Heart right ventricle (tissue), 16 donors: ENCODE results near the gene BLTP3B. TPM values are rescaled to one million over a fixed set of nuclear protein-coding genes. Genes with fewer than 3 reads are reported as not detected.
"Not testable (repeated sequence)": the region's sequence is repeated elsewhere in the genome, so short reads cannot be mapped to it uniquely, and the experiment has no call there.

Experiments used
- ATAC-seq, 8 donors: fragments of 200-7000 bp; cut with Tn5 transposase; one replicate each; pipeline ENCODE4 v1.9.1; 2020; ENCODE audit warnings: mild to moderate bottlenecking in 8 of 8, moderate library complexity in 8 of 8, moderate number of reproducible peaks in 1 of 8
- DNase-seq, 2 donors: peaks; one replicate each; pipeline ENCODE4 v3.0.0-alpha.2; 2020
- H3K27ac ChIP-seq, 10 donors: fragments of 200-600 bp; sonication (generic) in 2 of 10; one replicate each; pipeline versions ENCODE4 v1.5.0 to v1.8.0; 2020 to 2022; ENCODE audit warnings: mild to moderate bottlenecking in 3 of 10
- H3K27me3 ChIP-seq, 7 donors: fragments of 200-600 bp; one replicate each; pipeline ENCODE4 v1.8.0; 2021 to 2022; ENCODE audit warnings: mild to moderate bottlenecking in 2 of 7
- H3K36me3 ChIP-seq, 9 donors: fragments of 200-600 bp; sonication (generic) in 1 of 9; one replicate each; pipeline versions ENCODE4 v1.5.0 to v1.8.0; 2020 to 2022; ENCODE audit warnings: mild to moderate bottlenecking in 2 of 9
- H3K4me1 ChIP-seq, 9 donors: fragments of 200-600 bp; sonication (generic) in 1 of 9; one replicate each; pipeline versions ENCODE4 v1.5.0 to v1.8.0; 2020 to 2022; ENCODE audit warnings: mild to moderate bottlenecking in 4 of 9
- H3K4me3 ChIP-seq, 10 donors: fragments of 200-600 bp; sonication (generic) in 2 of 10; one replicate each; pipeline versions ENCODE4 v1.5.0 to v1.8.0; 2020 to 2022; ENCODE audit warnings: mild to moderate bottlenecking in 7 of 10, moderate library complexity in 2 of 10
- H3K9me3 ChIP-seq, 11 donors: fragments of 200-600 bp in 10 of 11; sonication (generic) in 2 of 11; one replicate each; pipeline versions ENCODE4 v1.5.0 to v1.8.0; 2013 to 2022; ENCODE audit warnings: mild to moderate bottlenecking in 2 of 11, control low read depth in 1 of 11, moderate library complexity in 1 of 11
- CTCF ChIP-seq, 9 donors: fragments of 200-600 bp; sonication (generic) in 2 of 9; IDR thresholded peaks; one replicate each; pipeline versions ENCODE4 v1.5.0 to v1.8.0; 2021 to 2022; ENCODE audit warnings: antibody characterized with exemption in 9 of 9, mild to moderate bottlenecking in 5 of 9, moderate library complexity in 1 of 9
- WGBS, 2 donors: extraction: QIAGEN DNeasy Blood & Tissue Kit; methylation state at CpG; one replicate each; pipeline ENCODE4 v1.1.7; 2013; ENCODE audit warnings: inconsistent platforms in 1 of 2; 5-methylcytosine and 5-hydroxymethylcytosine counted together
- intact Hi-C, 10 donors: fragments of 100-400 bp; cut with DNase I; formaldehyde crosslinking; loops; one replicate each; pipeline versions ENCODE4 v1.11.1 to v1.14.2; 2022
- polyA plus RNA-seq, 2 donors: library from polyadenylated mRNA; stranded (reverse); fragments of 200-250 nt; gene quantifications; one replicate each; pipeline ENCODE4 v1.2.3, GENCODE V29; 2013
- total RNA-seq, 10 donors: library from RNA; stranded (reverse); fragmentation: NEBNext Ultra II Directional in 3 of 10; extraction: Animal tissue kit (Norgen Biotek cat#: 25700) in 3 of 10; gene quantifications; one replicate each; pipeline versions ENCODE4 v1.2.1 to v1.2.4, GENCODE V29; 2021 to 2023
- donor health status: Arrhythmogenic right ventricular cardiomyopathy.
- donor health status: ischemic (EF 13 %, LVEDD 7.1; RV severe dilation, severe dysfunction).
- donor health status: healthy with polysubstance abuse.
- donor health status: DM: no; HTN: yes; CAD: no.
- donor health status: DM: no; HTN: no; CAD: no.
- donor health status: ischemic (EF 25% LVEDD 6.9; RV normal size, moderate dysfunction).
- donor health status: ischemic (EF 25% LVEDD 5.7; RV mildly dilated, moderate dysfunction).
- donor health status: healthy.
- donor health status: DM: yes; HTN: yes; CAD: no.
- donor health status: Ischemic cardiomyopathy.
- donor health status: ischemic (EF 35%, LVEDD 5.7; RV mildly dilated, moderate dysfunction).
- donor health status: nonischemic (EF 11% LVEDD 7.7; RV severe dilation, severe dysfunction).
- donor health status: DM: yes; HTN: yes; CAD: no.
- donor health status: PGD.
- donor health status: ischemic (EF 29% LVEDD 5.4; RV normal size, mild dysfunction).
- donor health status: nonischemic (EF 23%, LVEDD 6.1; RV moderate dilation, normal function).

The BLTP3B gene
- total and polyA plus RNA-seq, 12 donors = 6.0 to 18.0 (median 14.5) TPM

GRCh38 chr12:100179252-100179651 is 36.6 kb upstream of the BLTP3B start:
- Histone ChIP-seq H3K27ac (no peak overlapping the region), H3K36me3 (no peaks in the 10 kb centered on the region), H3K9me3 (no peaks in the 10 kb centered on the region), H3K4me1 (no peaks in the 10 kb centered on the region), H3K27me3 (no peaks in the 10 kb centered on the region), H3K4me3 (no peak overlapping the region)
- 86 to 93% methylated on average over 2 of the region's 2 CpGs for WGBS, 2 donors
- TF ChIP-seq CTCF (IDR thresholded peaks at IDR 0.05) = no peak
- DNase-seq = no peak
- intact Hi-C loops = no loop called here
- ATAC-seq = no peak

GRCh38 chr12:100176493-100176892 is 33.8 kb upstream of the BLTP3B start:
- WGBS, 2 donors = 94 to 96% methylated on average over 8 of the region's 8 CpGs
- H3K4me1 ChIP-seq, DNase-seq, intact Hi-C loops, H3K4me3 ChIP-seq, H3K27me3 ChIP-seq, H3K36me3 ChIP-seq, H3K27ac ChIP-seq, ATAC-seq: not testable (repeated sequence)
- H3K9me3 ChIP-seq = peaks cover 0 to 10% (median 0%) of the 10 kb centered on the region in 11 donors

GRCh38 chr12:100174495-100174894 is 31.8 kb upstream of the BLTP3B start:
- TF ChIP-seq CTCF (IDR thresholded peaks at IDR 0.05) = no peak
- H3K4me3 ChIP-seq = no peak overlapping the region
- peaks cover 0 to 10% (median 0%) of the 10 kb centered on the region in 11 donors for H3K9me3 ChIP-seq
- no peaks in the 10 kb centered on the region for H3K27me3 ChIP-seq
- H3K36me3 ChIP-seq = no peaks in the 10 kb centered on the region
- ATAC-seq = no peak
- H3K27ac ChIP-seq = no peak overlapping the region
- no peak for DNase-seq
- peaks cover 0 to 9% (median 0%) of the 10 kb centered on the region in 9 donors for H3K4me1 ChIP-seq
- intact Hi-C loops = no loop called here

- no peak overlapping the region for H3K27ac ChIP-seq
- TF ChIP-seq CTCF (IDR thresholded peaks at IDR 0.05) = no peak
- H3K9me3 ChIP-seq = peaks cover 0 to 10% (median 0%) of the 10 kb centered on the region in 11 donors
- no peaks in the 10 kb centered on the region for H3K27me3 ChIP-seq
- DNase-seq (no peak), ATAC-seq (no peak)
- H3K36me3 ChIP-seq = no peaks in the 10 kb centered on the region
- H3K4me3 ChIP-seq = no peak overlapping the region
- peaks cover 0 to 9% (median 0%) of the 10 kb centered on the region in 9 donors for H3K4me1 ChIP-seq
- WGBS, 2 donors = 91 to 93% methylated on average over 6 of the region's 6 CpGs
- intact Hi-C loops = no loop called here
Observed at GRCh38 chr12:100173111-100173510, 30.4 kb upstream of the BLTP3B start.

- Histone ChIP-seq H3K4me3 (no peak overlapping the region), H3K36me3 (no peaks in the 10 kb centered on the region), H3K4me1 (peaks cover 0 to 9% (median 0%) of the 10 kb centered on the region in 9 donors), H3K9me3 (peaks cover 0 to 10% (median 0%) of the 10 kb centered on the region in 11 donors), H3K27me3 (no peaks in the 10 kb centered on the region), H3K27ac (peak overlapping the region in 1 of 10 donors; percentile 4)
- no peak for TF ChIP-seq CTCF (IDR thresholded peaks at IDR 0.05)
- ATAC-seq (no peak), DNase-seq (no peak)
- intact Hi-C loops = no loop called here
Observed at GRCh38 chr12:100171248-100171647, 28.6 kb upstream of the BLTP3B start.
